Activated CD8-positive, alpha-beta memory T cell treated with anti-CD3 and anti-CD28 coated beads for 36 hours (primary cell): ENCODE measurements around the gene ACTR2. TPM values are rescaled to one million over a fixed set of nuclear protein-coding genes. Genes with fewer than 3 reads are reported as not detected.

Experiments used
- CTCF ChIA-PET: fragments of 350-600 bp; sonication (Branson Sonifier 250); formaldehyde crosslinking; loops from one replicate; lab custom pipeline; 2021; ENCODE audit warnings: antibody characterized with exemption; lab: Charles Lee
- POLR2A ChIA-PET: fragments of 350-600 bp; sonication (Branson Sonifier 250); formaldehyde crosslinking; loops from one replicate; lab custom pipeline; 2021; ENCODE audit warnings: antibody characterized with exemption; lab: Charles Lee
- total RNA-seq, 2 experiments: library from RNA; stranded (reverse); gene quantifications; one replicate each; pipeline ENCODE4 v1.2.3, GENCODE V29; 2021

Gene ACTR2
- total RNA-seq, 2 experiments from 2014 or later = 305 to 306 TPM

GRCh38 chr2:65319674-65320041, 92.0 kb downstream of the ACTR2 start:
- ChIA-PET CTCF (interaction anchor here (1.1 to 2.6 kb wide), 12 partner anchors 11 to 120 kb away, joined by 3 to 28 read pairs (median 4); no protein-coding TSS in a partner anchor), POLR2A (interaction anchor here (0.6 to 2.1 kb wide), 8 partner anchors 9 to 117 kb away, joined by 3 to 10 read pairs (median 4); partner anchors contain the start of gene ACTR2)

- POLR2A ChIA-PET = interaction anchor here (0.6 to 2.1 kb wide), 11 partner anchors 9 to 133 kb away, joined by 3 to 10 read pairs (median 4); partner anchors contain the start of gene ACTR2
- CTCF ChIA-PET = interaction anchor here (1.1 to 2.6 kb wide), 12 partner anchors 12 to 119 kb away, joined by 3 to 28 read pairs (median 4); no protein-coding TSS in a partner anchor
Observed at GRCh38 chr2:65320042-65320725, 92.6 kb downstream of the ACTR2 start.

Other genes starting within 250 kb of the ACTR2 start
- gene SLC1A4, start 238.4 kb upstream of the ACTR2 start, total RNA-seq = 10 to 100 TPM; 24.9 to 25.8 TPM
- 1 to 10 TPM; 4.1 to 4.7 TPM for gene CEP68, start 171.4 kb upstream of the ACTR2 start, total RNA-seq
- 10 to 100 TPM; 84.7 to 85.8 TPM for gene RAB1A, start 97.7 kb upstream of the ACTR2 start, total RNA-seq
- 1 to 10 TPM; 4.7 to 4.9 TPM for gene SPRED2, start 204.8 kb downstream of the ACTR2 start, total RNA-seq